ENCODE data around the gene DYRK1A.

DNA sequence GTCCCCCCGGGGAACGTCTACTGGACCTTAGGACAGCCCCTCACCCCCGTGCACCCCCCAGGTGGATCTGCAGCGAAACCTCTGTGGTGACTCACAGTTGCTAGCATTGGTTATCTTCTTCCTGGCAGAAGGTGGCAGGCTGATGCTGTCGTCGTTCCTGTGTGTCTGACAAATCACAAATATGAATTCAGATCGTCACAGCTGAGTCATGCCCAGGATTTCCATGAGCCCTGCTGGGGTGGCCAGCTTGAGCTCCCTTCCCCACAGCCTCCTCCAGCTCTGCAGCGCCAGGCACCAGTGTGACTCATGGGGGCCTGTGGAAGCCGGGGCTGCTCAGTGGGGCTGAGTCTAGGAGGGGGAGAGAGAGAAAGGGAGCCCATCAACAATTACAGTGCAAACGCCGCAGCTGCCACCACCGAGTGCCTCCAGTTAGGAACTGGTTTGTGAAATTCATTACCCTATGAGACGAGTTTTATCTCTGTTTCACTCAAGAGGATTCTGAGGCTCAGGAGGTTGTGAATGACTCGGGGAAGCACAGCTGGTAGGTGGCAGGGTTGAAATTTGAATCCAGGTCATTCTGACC, 197.9 kb downstream of the DYRK1A start:
- TF ChIP-seq, protein P1, sequence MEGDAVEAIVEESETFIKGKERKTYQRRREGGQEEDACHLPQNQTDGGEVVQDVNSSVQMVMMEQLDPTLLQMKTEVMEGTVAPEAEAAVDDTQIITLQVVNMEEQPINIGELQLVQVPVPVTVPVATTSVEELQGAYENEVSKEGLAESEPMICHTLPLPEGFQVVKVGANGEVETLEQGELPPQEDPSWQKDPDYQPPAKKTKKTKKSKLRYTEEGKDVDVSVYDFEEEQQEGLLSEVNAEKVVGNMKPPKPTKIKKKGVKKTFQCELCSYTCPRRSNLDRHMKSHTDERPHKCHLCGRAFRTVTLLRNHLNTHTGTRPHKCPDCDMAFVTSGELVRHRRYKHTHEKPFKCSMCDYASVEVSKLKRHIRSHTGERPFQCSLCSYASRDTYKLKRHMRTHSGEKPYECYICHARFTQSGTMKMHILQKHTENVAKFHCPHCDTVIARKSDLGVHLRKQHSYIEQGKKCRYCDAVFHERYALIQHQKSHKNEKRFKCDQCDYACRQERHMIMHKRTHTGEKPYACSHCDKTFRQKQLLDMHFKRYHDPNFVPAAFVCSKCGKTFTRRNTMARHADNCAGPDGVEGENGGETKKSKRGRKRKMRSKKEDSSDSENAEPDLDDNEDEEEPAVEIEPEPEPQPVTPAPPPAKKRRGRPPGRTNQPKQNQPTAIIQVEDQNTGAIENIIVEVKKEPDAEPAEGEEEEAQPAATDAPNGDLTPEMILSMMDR (optimal IDR thresholded peaks at IDR 0.05 in 1 of 3, IDR thresholded peaks at IDR 0.05 in 1 of 3, conservative IDR thresholded peaks at IDR 0.05 in 1 of 3; ENCODE audit: extremely low read depth in 1 of 3, insufficient read depth in 2 of 3, low read length in 3 of 3) = peak in 1 of 3 experiments; percentile 58
- no peak for TF ChIP-seq EZH2 (IDR thresholded peaks at IDR 0.05; ENCODE audit: low read length)
